MCF 10A (cell line): ENCODE data around the gene GIMAP2. TPM values are rescaled to one million over a fixed set of nuclear protein-coding genes. Genes with fewer than 3 reads are reported as not detected.
A peak's percentile ranks its signal among the peaks of the same experiment; 100 is the strongest.

Source experiments
- BruUV-seq: library from RNA; stranded (reverse); fragments of 400-500 nt; replicated peaks from 2 replicates; lab custom pipeline; 2021; lab: Mats Ljungman, UMichigan
- CTCF ChIA-PET: fragments of 300-600 bp; sonication (Branson Sonifier 250); formaldehyde crosslinking; extraction: SDS; loops from one replicate; lab custom pipeline; 2021; ENCODE audit warnings: antibody characterized with exemption, inconsistent platforms; lab: Yijun Ruan, JAX
- POLR2A ChIA-PET: fragments of 300-600, 350-650 bp; sonication (Branson Sonifier 250); formaldehyde crosslinking; extraction: SDS; loops from one replicate; lab custom pipeline; 2020; ENCODE audit warnings: antibody characterized with exemption, inconsistent platforms; lab: Yijun Ruan, JAX
- DNase-seq: peaks from one replicate; pipeline ENCODE4 v3.0.0-alpha.2; 2018; ENCODE audit not compliant: unreplicated experiment
- H3K27ac Mint-ChIP-seq: one replicate; pipeline ENCODE4 v1.8.0; 2022; ENCODE audit warnings: mild to moderate bottlenecking, low read depth, mixed read lengths; ENCODE audit not compliant: unreplicated experiment
- H3K27me3 Mint-ChIP-seq: one replicate; pipeline ENCODE4 v1.8.0; 2022; ENCODE audit warnings: mixed read lengths; ENCODE audit not compliant: insufficient read depth, unreplicated experiment
- H3K36me3 Mint-ChIP-seq: one replicate; pipeline ENCODE4 v1.8.0; 2022; ENCODE audit warnings: mild to moderate bottlenecking, moderate library complexity, mixed read lengths; ENCODE audit not compliant: insufficient read depth, unreplicated experiment
- H3K4me1 Mint-ChIP-seq: one replicate; pipeline ENCODE4 v1.8.0; 2022; ENCODE audit warnings: mixed read lengths; ENCODE audit not compliant: insufficient read depth, unreplicated experiment
- H3K4me3 Mint-ChIP-seq: one replicate; pipeline ENCODE4 v1.8.0; 2022; ENCODE audit warnings: mild to moderate bottlenecking, moderate library complexity, mixed read lengths; ENCODE audit not compliant: unreplicated experiment
- H3K9me3 Mint-ChIP-seq: one replicate; pipeline ENCODE4 v1.8.0; 2022; ENCODE audit warnings: mixed read lengths; ENCODE audit not compliant: unreplicated experiment
- CTCF ChIP-seq: fragments of 200-600 bp; IDR thresholded peaks from one replicate; pipeline ENCODE4 v1.8.0; 2022; ENCODE audit warnings: antibody characterized with exemption, mild to moderate bottlenecking; ENCODE audit not compliant: unreplicated experiment
- intact Hi-C: fragments of 100-400 bp; cut with micrococcal nuclease; formaldehyde crosslinking; loops from 2 replicates; pipeline ENCODE4 v1.14.1; 2022
- total RNA-seq: library from RNA; stranded (reverse); gene quantifications from 2 replicates; pipeline ENCODE4 v1.2.3, GENCODE V29; 2022

GIMAP2 gene
- total RNA-seq, 1 experiment from 2014 or later, result not detected

GRCh38 chr7:150722431-150722931 is 37.0 kb downstream of the GIMAP2 start:
- TF ChIP-seq CTCF, result no peak
- H3K4me1 Mint-ChIP-seq, result no peaks in the 10 kb centered on the region
- intact Hi-C loops, result no loop called here
- ChIA-PET CTCF (interaction anchor here (0.6 to 1.4 kb wide), 3 partner anchors 11 to 274 kb away, joined by 3 to 6 read pairs (median 3); no protein-coding TSS in a partner anchor), POLR2A (no interaction called here)
- no peak overlapping the region for H3K27ac Mint-ChIP-seq
- no peaks in the 10 kb centered on the region for H3K36me3 Mint-ChIP-seq
- no peak for DNase-seq
- H3K27me3 Mint-ChIP-seq, result peaks cover 32% of the 10 kb centered on the region
- BruUV-seq, result no TSS peak
- H3K4me3 Mint-ChIP-seq, result no peak overlapping the region
- H3K9me3 Mint-ChIP-seq, result peaks cover 2% of the 10 kb centered on the region

GRCh38 chr7:150723467-150723866 is 38.0 kb downstream of the GIMAP2 start:
- Mint-ChIP-seq H3K27me3 (peaks cover 28% of the 10 kb centered on the region), H3K9me3 (peaks cover 9% of the 10 kb centered on the region), H3K4me1 (no peaks in the 10 kb centered on the region), H3K36me3 (no peaks in the 10 kb centered on the region), H3K4me3 (no peak overlapping the region), H3K27ac (no peak overlapping the region)
- no peak for TF ChIP-seq CTCF
- ChIA-PET CTCF (interaction anchor here (0.6 to 1.4 kb wide), 4 partner anchors 10 to 367 kb away, joined by 3 to 6 read pairs (median 4); no protein-coding TSS in a partner anchor), POLR2A (no interaction called here)
- no TSS peak for BruUV-seq
- intact Hi-C loops, result no loop called here
- no peak for DNase-seq

- H3K9me3 Mint-ChIP-seq, result peaks cover 14% of the 10 kb centered on the region
- peak; percentile 51 for DNase-seq
- POLR2A ChIA-PET, result no interaction called here
- no peaks in the 10 kb centered on the region for H3K36me3 Mint-ChIP-seq
- CTCF ChIA-PET, result no interaction called here
- BruUV-seq, result no TSS peak
- no peaks in the 10 kb centered on the region for H3K4me1 Mint-ChIP-seq
- no peak for TF ChIP-seq CTCF
- H3K4me3 Mint-ChIP-seq, result no peak overlapping the region
- peaks cover 27% of the 10 kb centered on the region for H3K27me3 Mint-ChIP-seq
- intact Hi-C loops, result no loop called here
- H3K27ac Mint-ChIP-seq, result no peak overlapping the region
These were observed 41.9 kb downstream of the GIMAP2 start for GRCh38 chr7:150727381-150727780.

GRCh38 chr7:150728011-150728410 is 42.5 kb downstream of the GIMAP2 start:
- Mint-ChIP-seq H3K9me3 (peaks cover 14% of the 10 kb centered on the region), H3K27ac (no peak overlapping the region), H3K4me3 (no peak overlapping the region), H3K36me3 (no peaks in the 10 kb centered on the region), H3K4me1 (no peaks in the 10 kb centered on the region), H3K27me3 (peaks cover 27% of the 10 kb centered on the region)
- intact Hi-C loops, result no loop called here
- ChIA-PET POLR2A (no interaction called here), CTCF (no interaction called here)
- DNase-seq, result no peak
- BruUV-seq, result no TSS peak
- no peak for TF ChIP-seq CTCF
